AG04449 (cell line): ENCODE results near the gene RBPMS2.

Source experiments
- CTCF ChIA-PET: fragments of 350-600 bp; formaldehyde crosslinking; extraction: SDS; loops from one replicate; lab custom pipeline; 2021; ENCODE audit warnings: antibody characterized with exemption; lab: Yijun Ruan, JAX
- POLR2A ChIA-PET: fragments of 400-600, 350-600 bp; formaldehyde crosslinking; extraction: SDS; loops from one replicate; lab custom pipeline; 2020; ENCODE audit warnings: antibody characterized with exemption, inconsistent platforms; lab: Yijun Ruan, JAX
- DNase-seq: peaks from one replicate; pipeline ENCODE4 v3.0.0-alpha.2; 2010; ENCODE audit warnings: low read depth, low spot score
- H3K4me3 ChIP-seq: 2 replicates; pipeline ENCODE4 v1.5.1; 2011; ENCODE audit warnings: low read depth, mild to moderate bottlenecking, control low read depth, low read length
- TF ChIP-seq, protein P1 (sequence below): IDR thresholded peaks from one replicate; pipeline ENCODE4 v1.5.1; 2011; ENCODE audit warnings: mild to moderate bottlenecking, moderate library complexity, low read length, control low read depth, inconsistent platforms; ENCODE audit not compliant: insufficient read depth; ENCODE audit errors: missing control alignments

RBPMS2 gene

DNA sequence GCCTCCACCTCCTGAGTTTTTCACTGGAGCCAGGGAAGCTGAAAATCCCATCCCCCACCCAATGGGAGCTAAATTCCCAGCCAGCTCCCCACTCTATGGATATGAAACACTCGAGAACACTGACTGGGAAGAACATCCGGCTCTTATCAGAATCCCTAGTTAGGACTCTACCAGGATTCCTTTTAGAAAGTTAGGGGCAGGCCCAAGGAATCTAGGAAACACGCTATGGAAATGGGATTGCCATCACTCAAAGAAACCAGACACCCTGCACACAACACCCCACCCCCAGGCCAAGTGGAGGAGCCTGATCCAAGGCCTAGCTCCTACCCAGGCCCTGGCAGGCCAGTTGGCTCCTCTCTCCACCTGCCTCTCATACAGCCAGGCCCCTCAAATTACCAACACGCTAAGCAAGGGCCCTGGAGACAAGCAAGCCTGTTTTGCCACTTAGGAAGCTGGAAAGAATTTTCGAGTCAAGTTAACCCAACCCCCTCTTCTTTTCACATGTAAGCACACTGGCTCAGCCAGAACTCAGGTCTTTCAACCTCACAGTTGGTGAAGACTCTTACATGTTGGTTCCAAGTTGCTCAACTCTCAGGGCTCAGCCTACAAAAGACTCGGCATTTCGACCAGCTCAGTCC is 75.5 kb downstream of the RBPMS2 start:
- ChIA-PET CTCF (interaction anchor here (0.7 to 10.6 kb wide), 5 partner anchors 8 to 274 kb away, joined by 3 to 127 read pairs (median 4); no protein-coding TSS in a partner anchor), POLR2A (no interaction called here)
- TF ChIP-seq, protein P1, sequence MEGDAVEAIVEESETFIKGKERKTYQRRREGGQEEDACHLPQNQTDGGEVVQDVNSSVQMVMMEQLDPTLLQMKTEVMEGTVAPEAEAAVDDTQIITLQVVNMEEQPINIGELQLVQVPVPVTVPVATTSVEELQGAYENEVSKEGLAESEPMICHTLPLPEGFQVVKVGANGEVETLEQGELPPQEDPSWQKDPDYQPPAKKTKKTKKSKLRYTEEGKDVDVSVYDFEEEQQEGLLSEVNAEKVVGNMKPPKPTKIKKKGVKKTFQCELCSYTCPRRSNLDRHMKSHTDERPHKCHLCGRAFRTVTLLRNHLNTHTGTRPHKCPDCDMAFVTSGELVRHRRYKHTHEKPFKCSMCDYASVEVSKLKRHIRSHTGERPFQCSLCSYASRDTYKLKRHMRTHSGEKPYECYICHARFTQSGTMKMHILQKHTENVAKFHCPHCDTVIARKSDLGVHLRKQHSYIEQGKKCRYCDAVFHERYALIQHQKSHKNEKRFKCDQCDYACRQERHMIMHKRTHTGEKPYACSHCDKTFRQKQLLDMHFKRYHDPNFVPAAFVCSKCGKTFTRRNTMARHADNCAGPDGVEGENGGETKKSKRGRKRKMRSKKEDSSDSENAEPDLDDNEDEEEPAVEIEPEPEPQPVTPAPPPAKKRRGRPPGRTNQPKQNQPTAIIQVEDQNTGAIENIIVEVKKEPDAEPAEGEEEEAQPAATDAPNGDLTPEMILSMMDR = no peak
- no peak for DNase-seq
- peak overlapping the region; percentile 31 for H3K4me3 ChIP-seq

DNA sequence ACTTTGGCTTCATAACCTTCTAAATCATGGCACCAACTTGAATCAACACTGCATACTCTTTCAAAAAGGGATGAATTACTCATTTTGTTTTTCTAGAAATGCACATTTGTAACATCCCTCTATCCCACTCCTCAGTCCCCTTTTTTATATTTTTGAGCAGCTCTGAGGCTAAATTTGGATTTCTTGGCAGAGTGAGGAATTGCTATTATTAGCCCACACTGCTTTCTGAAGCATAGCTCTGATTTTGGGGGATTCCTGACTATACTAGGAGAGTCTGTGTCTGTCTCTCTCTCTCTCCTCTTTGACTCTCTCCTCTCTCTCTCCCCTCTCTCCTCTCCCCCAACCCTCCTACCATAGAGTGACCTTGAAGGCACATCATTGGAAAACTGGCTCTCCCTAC is 76.6 kb downstream of the RBPMS2 start:
- DNase-seq = no peak
- ChIA-PET POLR2A (no interaction called here), CTCF (interaction anchor here (1.4 to 21.0 kb wide), 4 partner anchors 9 to 29 kb away, joined by 3 to 690 read pairs (median 83); no protein-coding TSS in a partner anchor)
- TF ChIP-seq, protein P1 = no peak
- no peak overlapping the region for H3K4me3 ChIP-seq

DNA sequence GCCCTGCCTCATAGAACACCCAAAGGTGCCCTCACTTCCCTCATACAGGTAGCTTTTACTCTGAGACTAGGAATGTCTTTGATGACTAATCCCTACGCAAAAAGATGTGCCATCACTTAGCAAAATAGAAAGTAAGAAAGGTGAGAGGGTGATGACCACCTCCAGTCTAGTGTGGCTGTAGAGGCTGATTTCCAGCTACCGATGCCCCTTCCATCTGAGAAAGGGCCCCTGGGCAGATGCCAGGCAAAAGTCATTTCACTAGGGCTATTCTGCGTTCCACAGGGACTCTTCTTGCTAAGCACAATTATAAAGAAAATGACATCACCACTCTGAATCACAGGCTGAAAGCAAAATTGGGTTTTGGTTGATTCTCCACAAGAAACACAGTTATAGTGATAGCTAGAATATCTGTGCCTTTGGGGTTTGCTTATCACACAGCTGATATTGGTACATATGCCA is 77.4 kb downstream of the RBPMS2 start:
- TF ChIP-seq, protein P1 = no peak
- CTCF ChIA-PET = interaction anchor here (1.4 to 21.0 kb wide), 3 partner anchors 14 to 112 kb away, joined by 5 to 690 read pairs (median 127); no protein-coding TSS in a partner anchor
- no peak overlapping the region for H3K4me3 ChIP-seq
- POLR2A ChIA-PET = interaction anchor here (0.6 kb wide), 1 partner anchor 71 kb away, joined by 3 read pairs; no protein-coding TSS in a partner anchor
- no peak for DNase-seq

DNA sequence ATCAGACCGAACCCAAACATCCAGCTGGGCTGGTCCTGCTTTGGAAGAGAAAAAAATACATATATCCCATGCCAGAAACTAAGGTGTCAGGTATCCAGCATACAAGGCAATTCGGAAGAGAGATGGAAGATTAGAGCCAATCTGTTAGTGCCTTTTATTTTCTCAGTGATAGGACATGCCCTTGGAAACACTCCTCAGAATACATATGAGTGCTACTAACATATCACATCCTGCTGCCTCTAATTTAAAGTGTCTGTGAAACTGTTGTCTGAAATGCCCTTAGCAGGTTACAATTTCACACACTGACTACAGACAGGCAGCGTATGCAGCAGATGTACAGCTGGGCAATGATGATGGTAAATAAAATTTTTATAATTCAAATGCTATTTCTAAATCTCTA is 78.9 kb downstream of the RBPMS2 start:
- POLR2A ChIA-PET = no interaction called here
- H3K4me3 ChIP-seq = no peak overlapping the region
- TF ChIP-seq, protein P1 = no peak
- DNase-seq = no peak
- CTCF ChIA-PET = interaction anchor here (10.6 to 21.0 kb wide), 2 partner anchors 13 to 31 kb away, joined by 127 to 690 read pairs; no protein-coding TSS in a partner anchor

DNA sequence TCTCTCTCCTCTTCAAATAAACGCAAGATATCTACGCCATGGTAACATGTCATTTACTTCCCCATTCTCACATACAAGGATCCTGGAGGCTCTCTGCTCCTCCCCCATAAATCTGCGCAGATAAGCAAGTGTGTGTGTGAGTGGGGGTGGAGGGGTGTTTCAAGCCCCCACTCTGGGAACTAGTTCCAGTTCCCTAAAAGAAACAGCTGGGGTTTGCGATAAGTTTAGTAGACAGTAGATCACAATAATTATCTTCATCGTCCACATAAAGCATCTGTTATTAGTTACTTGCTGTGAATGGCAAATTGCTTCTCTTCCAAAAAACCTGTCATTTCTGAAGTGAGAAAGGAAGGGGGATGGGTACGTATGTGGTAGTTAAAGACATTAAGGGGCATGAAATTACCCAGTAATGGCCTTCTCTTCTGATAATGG is 79.8 kb downstream of the RBPMS2 start:
- DNase-seq = no peak
- ChIA-PET POLR2A (no interaction called here), CTCF (interaction anchor here (1.2 to 21.0 kb wide), 3 partner anchors 9 to 32 kb away, joined by 4 to 690 read pairs (median 127); no protein-coding TSS in a partner anchor)
- TF ChIP-seq, protein P1 = no peak
- H3K4me3 ChIP-seq = no peak overlapping the region

DNA sequence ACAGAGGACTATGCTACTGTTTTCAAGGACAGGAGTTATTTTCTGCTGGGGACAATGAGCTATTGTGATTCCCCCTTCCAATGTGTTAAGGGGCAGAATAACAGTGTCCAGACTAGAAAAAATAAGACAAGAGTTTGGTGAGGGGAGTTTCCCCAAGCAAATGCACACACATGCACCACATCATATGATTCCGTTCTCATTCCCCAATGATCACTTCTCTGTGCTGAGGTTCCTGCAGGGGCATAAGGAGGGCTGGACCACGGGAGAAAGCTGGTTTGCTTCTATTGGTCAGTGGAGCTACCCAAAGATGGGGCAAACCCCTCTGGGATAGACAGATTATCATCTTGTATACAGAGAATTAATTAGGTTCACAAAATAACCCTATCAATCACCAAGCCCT is 80.6 kb downstream of the RBPMS2 start:
- H3K4me3 ChIP-seq = no peak overlapping the region
- no peak for DNase-seq
- ChIA-PET POLR2A (interaction anchor here (0.7 kb wide), 1 partner anchor 25 kb away, joined by 3 read pairs; no protein-coding TSS in a partner anchor), CTCF (interaction anchor here (1.2 to 21.0 kb wide), 3 partner anchors 10 to 32 kb away, joined by 4 to 690 read pairs (median 127); no protein-coding TSS in a partner anchor)
- TF ChIP-seq, protein P1 = no peak
